SK-N-MC (cell line): ENCODE measurements around the gene RIN2.
A peak's percentile ranks its signal among the peaks of the same experiment; 100 is the strongest.

ENCODE experiments used
- DNase-seq: peaks from one replicate; pipeline ENCODE4 v3.0.0-alpha.2; 2011; ENCODE audit warnings: low read depth, low spot score
- H3K27ac ChIP-seq: fragments of 200-600 bp; sonication (generic); 2 replicates; pipeline ENCODE4 v1.5.1; 2016; ENCODE audit warnings: mixed run types
- H3K36me3 ChIP-seq: fragments of 200-600 bp; sonication (generic); 2 replicates; pipeline ENCODE4 v1.6.1; 2017; ENCODE audit warnings: antibody characterized with exemption, low read length, mixed read lengths; ENCODE audit not compliant: insufficient read depth
- H3K4me3 ChIP-seq: fragments of 200-600 bp; sonication (generic); 2 replicates; pipeline ENCODE4 v1.5.1; 2016
- H3K9ac ChIP-seq: fragments of 200-600 bp; sonication (generic); 2 replicates; pipeline ENCODE4 v1.8.0; 2017; ENCODE audit warnings: mixed run types, mixed read lengths; ENCODE audit not compliant: insufficient read length
- H3K9me3 ChIP-seq: fragments of 200-600 bp; sonication (generic); 2 replicates; pipeline ENCODE4 v1.6.1; 2017; ENCODE audit warnings: low read depth, mild to moderate bottlenecking, antibody characterized with exemption, low read length, moderate library complexity, mixed read lengths
- EZH2 ChIP-seq: fragments of 200-600 bp; sonication (generic); IDR thresholded peaks from one replicate; pipeline ENCODE4 v1.6.1; 2017; ENCODE audit warnings: antibody characterized with exemption
- FOXP2 ChIP-seq: optimal IDR thresholded peaks from 2 replicates; pipeline ENCODE3; 2011; ENCODE audit warnings: mild to moderate bottlenecking, moderate library complexity; ENCODE audit not compliant: insufficient read depth; ENCODE audit errors: extremely low read length, control extremely low read depth
- POLR2AphosphoS5 ChIP-seq: IDR thresholded peaks from 2 replicates; pipeline ENCODE4 v1.6.1; 2012; ENCODE audit warnings: mild to moderate bottlenecking, low read depth, low read length, borderline replicate concordance

Gene RIN2

DNA sequence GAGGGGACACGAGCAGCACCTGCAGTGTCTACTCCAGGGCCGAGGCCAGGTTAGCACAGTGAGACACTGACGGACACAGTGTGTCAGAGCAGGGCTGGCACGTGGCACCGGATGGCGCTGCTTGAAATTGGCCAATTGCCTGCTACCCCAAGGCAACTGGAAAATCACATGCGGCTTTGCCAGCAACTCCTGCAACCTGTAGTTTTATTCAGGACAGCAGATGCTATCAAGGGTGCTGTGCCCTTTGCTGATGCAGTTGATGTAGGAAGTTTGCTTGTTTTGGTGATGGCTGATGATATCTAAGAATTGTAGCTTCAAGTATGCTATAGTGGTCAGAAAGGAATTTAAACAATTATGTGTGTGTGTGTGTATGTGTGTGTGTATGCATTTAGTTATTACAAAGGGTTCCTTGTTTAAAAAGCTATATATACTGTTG is 25.9 kb downstream of the RIN2 start:
- H3K9ac ChIP-seq, result no peak overlapping the region
- no peak for DNase-seq
- no peak overlapping the region for H3K4me3 ChIP-seq
- H3K27ac ChIP-seq, result peak overlapping the region; percentile 33; the same call in 1 of the 2 replicates
- H3K9me3 ChIP-seq, result no peaks in the 10 kb centered on the region; the same call in 1 of the 2 replicates
- no peak for TF ChIP-seq EZH2
- no peak for TF ChIP-seq FOXP2
- TF ChIP-seq POLR2AphosphoS5, result no peak
- H3K36me3 ChIP-seq, result no peaks in the 10 kb centered on the region

DNA sequence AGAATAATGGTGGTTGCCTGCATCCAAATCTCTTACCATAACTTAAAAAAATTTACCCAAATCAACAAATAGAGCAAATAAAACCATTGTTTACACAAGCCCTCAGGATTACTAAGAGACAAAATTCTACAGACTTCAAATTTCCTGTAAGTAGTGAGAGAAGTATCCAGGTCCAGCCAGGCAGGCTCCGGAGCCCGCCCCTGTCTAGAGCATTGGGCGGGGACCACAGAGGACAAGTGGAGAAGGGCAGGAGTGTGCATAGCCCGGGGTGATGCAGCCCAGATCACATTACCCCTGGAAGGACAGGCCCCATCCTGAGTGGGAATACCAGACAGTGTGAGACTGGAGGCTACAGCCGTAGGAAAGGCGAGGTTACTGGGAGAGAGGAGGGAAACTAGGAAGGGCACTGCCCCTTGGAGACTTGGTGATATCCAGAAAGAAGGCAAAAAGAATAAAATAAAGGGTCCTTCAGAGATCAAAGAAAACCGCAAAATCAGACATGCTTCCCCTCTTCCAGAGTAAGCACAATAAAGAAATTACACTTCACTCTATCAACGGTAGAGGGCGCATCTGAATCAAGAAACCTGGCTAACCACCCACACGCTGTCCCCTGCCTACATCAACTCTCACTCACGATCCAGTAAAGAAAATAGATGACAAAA is 26.6 kb downstream of the RIN2 start:
- no peak for TF ChIP-seq EZH2
- peak; percentile 21 for TF ChIP-seq FOXP2
- DNase-seq, result peak; percentile 79
- peak overlapping the region; percentile 11 for H3K9ac ChIP-seq

DNA sequence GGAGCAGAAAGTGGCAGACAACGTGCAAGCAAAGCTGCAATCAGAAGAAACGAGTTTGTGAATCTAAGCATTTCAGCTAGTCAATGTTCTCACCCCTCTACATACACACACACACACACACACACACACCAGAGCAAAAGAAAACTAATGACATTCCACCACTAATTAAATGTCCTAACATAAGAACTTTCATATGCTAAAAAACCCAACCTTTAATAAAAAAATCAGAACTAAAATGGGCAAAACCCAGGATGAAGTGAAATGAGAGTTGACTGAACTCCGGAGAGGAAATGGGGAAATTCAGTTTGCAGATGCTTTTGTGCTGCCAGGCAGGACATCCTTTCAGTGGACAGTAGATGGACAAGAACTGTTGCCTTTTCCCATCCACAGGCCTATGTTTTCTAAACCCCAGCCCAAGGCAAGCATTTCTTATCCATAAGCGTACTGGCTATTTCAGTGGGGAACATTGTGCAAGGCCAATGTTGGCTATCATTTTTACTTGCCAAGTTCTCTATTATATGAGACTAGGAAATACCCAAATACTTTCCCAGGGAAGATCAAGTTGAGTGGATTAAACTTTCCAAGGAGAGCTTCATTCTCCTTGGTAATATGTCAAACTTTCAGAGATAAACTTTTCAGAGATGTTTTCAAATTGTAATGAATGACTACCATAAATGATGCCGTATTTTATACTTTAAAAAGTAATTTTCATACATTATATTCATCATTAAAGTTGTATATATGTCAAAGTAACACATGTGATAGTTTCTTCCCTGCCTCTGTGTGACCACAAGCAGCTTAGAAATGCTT is 27.3 kb downstream of the RIN2 start:
- Histone ChIP-seq H3K27ac (peak overlapping the region; percentile 63), H3K4me3 (peak overlapping the region; percentile 22), H3K9me3 (no peaks in the 10 kb centered on the region; the same call in 1 of the 2 replicates), H3K9ac (peak overlapping the region; percentile 17), H3K36me3 (no peaks in the 10 kb centered on the region)
- no peak for DNase-seq
- TF ChIP-seq EZH2 (no peak), POLR2AphosphoS5 (no peak), FOXP2 (no peak)

More for the DNA sequence above, 26.6 kb downstream of the RIN2 start:
- no peaks in the 10 kb centered on the region; the same call in 1 of the 2 replicates for H3K9me3 ChIP-seq
- H3K36me3 ChIP-seq, result no peaks in the 10 kb centered on the region
- H3K4me3 ChIP-seq, result peak overlapping the region; percentile 43
- H3K27ac ChIP-seq, result peak overlapping the region; percentile 33

DNA sequence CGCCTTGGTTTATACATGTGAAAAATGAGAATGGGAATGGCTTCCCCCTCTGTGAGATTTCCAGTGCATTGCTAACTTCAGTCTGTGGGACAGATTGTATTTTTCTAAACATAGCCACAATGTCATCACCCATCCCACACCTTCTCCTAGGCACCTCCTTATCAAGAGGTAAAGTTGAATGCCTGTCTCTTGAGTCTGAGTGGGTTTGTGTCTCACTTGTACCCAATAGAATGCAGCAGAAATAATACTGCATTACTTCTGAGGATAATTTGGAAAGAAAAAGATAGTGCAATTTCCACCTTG is 27.9 kb downstream of the RIN2 start:
- Histone ChIP-seq H3K9ac (peak overlapping the region; percentile 17), H3K27ac (peak overlapping the region; percentile 63), H3K9me3 (no peaks in the 10 kb centered on the region; the same call in 1 of the 2 replicates), H3K4me3 (peak overlapping the region; percentile 22), H3K36me3 (no peaks in the 10 kb centered on the region)
- no peak for DNase-seq
- no peak for TF ChIP-seq FOXP2

DNA sequence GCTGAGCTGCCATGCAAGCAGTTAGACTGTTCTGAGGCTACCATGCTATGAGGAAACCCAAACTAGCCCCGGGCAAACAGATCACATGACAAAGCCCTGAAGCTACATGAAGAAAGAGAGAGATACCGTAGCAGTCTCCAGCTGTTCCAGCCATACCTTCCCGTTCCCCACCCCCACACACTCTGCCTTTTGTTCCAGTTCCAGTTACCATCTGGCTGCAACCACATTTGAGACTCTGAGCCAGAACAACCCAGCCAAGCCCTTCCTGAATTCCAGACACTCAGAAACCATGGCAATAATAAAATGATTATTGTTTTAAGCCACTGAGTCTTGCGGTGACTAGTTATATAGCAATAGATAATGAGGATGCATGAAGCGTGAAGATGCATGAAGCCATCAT is 28.3 kb downstream of the RIN2 start:
- Histone ChIP-seq H3K9me3 (no peaks in the 10 kb centered on the region; the same call in 1 of the 2 replicates), H3K36me3 (no peaks in the 10 kb centered on the region), H3K4me3 (peak overlapping the region; percentile 22), H3K9ac (no peak overlapping the region), H3K27ac (peak overlapping the region; percentile 63)
- TF ChIP-seq POLR2AphosphoS5, result peak; percentile 25; the same call in 1 of the 2 replicates
- no peak for TF ChIP-seq EZH2
- peak; percentile 43 for TF ChIP-seq FOXP2
- DNase-seq, result peak; percentile 81

DNA sequence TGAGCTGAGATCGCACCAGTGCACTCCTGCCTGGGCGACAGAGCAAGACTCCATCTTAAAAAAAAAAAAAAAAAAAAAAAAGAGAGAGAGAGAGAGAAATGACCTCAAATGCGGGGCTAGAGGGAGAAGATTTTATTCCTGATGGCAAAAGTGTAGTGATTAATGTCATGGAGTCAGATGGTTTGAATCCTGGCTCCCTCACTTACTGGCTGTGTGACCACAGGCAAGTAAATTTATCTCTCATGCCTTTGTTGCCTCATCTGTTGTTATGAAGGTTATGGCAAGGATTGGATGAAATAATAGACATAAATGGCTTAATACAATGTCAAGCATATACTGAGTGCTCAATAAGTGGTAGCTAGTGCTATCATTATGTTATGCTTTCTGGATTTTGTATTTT is 29.3 kb downstream of the RIN2 start:
- no peaks in the 10 kb centered on the region for H3K36me3 ChIP-seq
- no peaks in the 10 kb centered on the region; the same call in 1 of the 2 replicates for H3K9me3 ChIP-seq
- H3K27ac ChIP-seq, result no peak overlapping the region
- no peak overlapping the region for H3K4me3 ChIP-seq
- DNase-seq, result no peak
- no peak for TF ChIP-seq POLR2AphosphoS5
- no peak for TF ChIP-seq FOXP2
- no peak for TF ChIP-seq EZH2
- no peak overlapping the region for H3K9ac ChIP-seq

DNA sequence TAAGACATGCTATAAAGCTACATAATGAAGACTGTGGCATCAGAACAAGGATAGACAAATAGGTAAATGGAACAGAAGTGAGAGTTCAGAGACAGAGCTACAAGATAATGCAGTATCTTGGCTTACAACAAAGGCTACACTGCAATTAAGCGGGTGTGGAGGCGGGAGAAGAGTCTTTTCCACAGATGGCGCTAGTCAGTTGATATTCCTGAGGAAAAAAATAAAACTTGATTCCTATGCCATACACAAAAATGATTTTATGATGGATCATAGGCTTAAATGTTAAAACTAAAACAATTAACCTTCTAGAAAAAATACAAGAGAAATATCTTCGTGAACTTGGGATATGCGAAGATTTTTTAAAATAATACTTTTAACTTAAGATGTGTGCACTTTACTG is 31.0 kb downstream of the RIN2 start:
- no peaks in the 10 kb centered on the region; the same call in 1 of the 2 replicates for H3K9me3 ChIP-seq
- TF ChIP-seq EZH2 (no peak), POLR2AphosphoS5 (no peak), FOXP2 (no peak)
- H3K9ac ChIP-seq, result no peak overlapping the region
- H3K36me3 ChIP-seq, result no peaks in the 10 kb centered on the region
- H3K27ac ChIP-seq, result no peak overlapping the region
- DNase-seq, result no peak
- H3K4me3 ChIP-seq, result no peak overlapping the region

DNA sequence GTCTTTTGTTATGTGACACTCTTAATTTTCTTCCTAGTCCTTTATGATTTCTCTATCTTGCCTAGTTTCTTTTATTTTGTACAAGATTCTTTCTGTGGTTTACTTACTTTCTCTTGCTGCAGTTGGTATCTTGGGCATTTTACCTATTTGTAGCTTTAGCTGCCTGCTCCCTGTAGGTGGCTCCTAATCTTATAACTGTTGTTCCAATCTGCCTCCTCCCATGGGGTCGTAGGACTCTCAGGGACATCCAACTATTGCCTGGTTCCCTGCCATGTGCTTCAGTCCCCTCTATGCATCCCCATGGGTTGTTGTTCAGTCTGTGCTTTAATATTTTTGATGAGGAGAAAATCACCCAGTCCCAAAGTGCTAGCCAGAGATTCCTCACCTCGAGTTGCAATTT is 31.4 kb downstream of the RIN2 start:
- H3K4me3 ChIP-seq, result no peak overlapping the region
- H3K36me3 ChIP-seq, result no peaks in the 10 kb centered on the region
- no peaks in the 10 kb centered on the region; the same call in 1 of the 2 replicates for H3K9me3 ChIP-seq
- no peak overlapping the region for H3K27ac ChIP-seq
- H3K9ac ChIP-seq, result no peak overlapping the region
- no peak for DNase-seq
- TF ChIP-seq POLR2AphosphoS5, result no peak
- TF ChIP-seq FOXP2, result no peak
- TF ChIP-seq EZH2, result no peak
